ENCODE measurements around the gene LCE7A.

The LCE7A gene

DNA sequence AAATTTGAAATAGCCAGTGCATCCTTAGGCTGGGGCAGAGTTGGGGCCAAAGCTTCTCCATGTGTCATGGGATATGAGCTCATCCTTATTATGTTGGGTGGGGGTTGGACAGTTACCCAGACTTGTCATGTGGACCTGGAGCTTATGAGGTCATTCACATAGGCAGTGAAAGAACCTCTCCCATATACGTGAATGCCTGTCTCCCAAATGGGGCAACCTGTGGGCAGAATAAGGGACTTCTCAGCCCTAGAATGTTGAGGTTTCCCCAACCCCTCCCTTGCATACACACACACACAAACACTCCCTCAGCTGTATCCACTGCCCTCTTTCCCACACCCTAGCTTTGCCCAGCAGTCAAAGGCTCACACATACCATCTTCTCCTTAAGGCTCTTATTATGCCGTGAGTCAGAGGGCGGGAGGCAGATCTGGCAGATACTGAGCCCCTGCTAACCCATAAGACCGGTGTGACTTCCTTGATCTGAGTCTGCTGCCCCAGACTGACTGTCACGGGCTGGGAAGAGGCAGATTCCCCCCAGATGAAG is 46.3 kb downstream of the LCE7A start:
- Histone ChIP-seq H3K9me3 (ENCODE audit: insufficient read depth, low read length) (no peaks in the 10 kb centered on the region), H2AFZ (ENCODE audit: low read depth, low read length, severe bottlenecking) (no peak overlapping the region), H3K4me3 (ENCODE audit: insufficient read depth, low read length, poor library complexity, severe bottlenecking) (no peak overlapping the region), H3K36me3 (ENCODE audit: low read length) (no peaks in the 10 kb centered on the region), H4K20me1 (ENCODE audit: low read depth, low read length) (no peaks in the 10 kb centered on the region), H3K9me2 (replicated peaks; ENCODE audit: insufficient read depth, low read length) (no peaks in the 10 kb centered on the region), H3K4me2 (ENCODE audit: low read depth, low read length, poor library complexity, severe bottlenecking) (no peak overlapping the region), H3K9ac (ENCODE audit: low read length) (no peak overlapping the region), H3K79me2 (ENCODE audit: insufficient read depth, low read length) (no peaks in the 10 kb centered on the region), H3K27ac (ENCODE audit: low read depth, low read length) (no peak overlapping the region), H3K27me3 (ENCODE audit: low read length) (no peaks in the 10 kb centered on the region), H3F3A (ENCODE audit: insufficient read depth) (no peaks in the 10 kb centered on the region)
- TF ChIP-seq EZH2phosphoT487 (conservative IDR thresholded peaks at IDR 0.05; ENCODE audit: low read length), result no peak
- TF ChIP-seq, protein P1, sequence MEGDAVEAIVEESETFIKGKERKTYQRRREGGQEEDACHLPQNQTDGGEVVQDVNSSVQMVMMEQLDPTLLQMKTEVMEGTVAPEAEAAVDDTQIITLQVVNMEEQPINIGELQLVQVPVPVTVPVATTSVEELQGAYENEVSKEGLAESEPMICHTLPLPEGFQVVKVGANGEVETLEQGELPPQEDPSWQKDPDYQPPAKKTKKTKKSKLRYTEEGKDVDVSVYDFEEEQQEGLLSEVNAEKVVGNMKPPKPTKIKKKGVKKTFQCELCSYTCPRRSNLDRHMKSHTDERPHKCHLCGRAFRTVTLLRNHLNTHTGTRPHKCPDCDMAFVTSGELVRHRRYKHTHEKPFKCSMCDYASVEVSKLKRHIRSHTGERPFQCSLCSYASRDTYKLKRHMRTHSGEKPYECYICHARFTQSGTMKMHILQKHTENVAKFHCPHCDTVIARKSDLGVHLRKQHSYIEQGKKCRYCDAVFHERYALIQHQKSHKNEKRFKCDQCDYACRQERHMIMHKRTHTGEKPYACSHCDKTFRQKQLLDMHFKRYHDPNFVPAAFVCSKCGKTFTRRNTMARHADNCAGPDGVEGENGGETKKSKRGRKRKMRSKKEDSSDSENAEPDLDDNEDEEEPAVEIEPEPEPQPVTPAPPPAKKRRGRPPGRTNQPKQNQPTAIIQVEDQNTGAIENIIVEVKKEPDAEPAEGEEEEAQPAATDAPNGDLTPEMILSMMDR (IDR thresholded peaks at IDR 0.05; ENCODE audit: insufficient read depth, low read length, poor library complexity, severe bottlenecking), result no peak

DNA sequence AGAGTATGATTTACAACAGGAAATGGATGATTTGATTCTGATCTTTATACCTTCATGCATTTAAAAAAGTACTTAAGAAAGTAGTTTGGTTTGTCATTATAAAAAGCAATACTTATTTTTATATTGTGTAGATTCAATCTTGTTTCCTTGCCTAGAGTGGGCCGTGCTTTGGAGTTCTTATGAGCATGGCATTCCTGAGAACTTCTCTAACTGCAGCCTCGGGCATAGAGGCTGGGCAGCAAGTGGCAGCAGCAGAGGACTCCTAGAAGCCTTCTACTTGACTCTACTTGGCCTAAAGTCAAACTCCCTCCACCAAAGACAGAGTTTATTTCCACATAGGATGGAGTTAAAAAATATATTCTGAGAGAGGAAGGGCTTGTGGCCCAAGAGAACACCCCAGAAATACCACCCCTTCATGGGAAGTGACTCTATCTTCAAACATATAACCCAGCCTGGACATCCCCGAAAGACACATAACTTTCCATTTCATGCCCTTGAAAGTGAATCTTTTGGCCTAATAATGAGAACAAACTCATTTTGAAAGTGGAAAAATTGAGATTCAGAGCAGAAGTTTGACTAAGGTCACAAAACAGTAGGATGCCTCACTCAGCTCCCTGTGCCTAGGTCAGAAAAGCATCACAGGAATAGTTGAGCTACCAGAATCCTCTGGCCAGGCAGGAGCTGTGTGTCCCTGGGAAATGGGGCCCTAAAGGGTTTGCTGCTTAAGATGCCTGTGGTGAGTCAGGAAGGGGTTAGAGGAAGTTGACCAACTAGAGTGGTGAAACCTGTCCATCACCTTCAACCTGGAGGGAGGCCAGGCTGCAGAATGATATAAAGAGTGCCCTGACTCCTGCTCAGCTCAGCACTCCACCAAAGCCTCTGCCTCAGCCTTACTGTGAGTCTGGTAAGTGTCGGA is 48.1 kb downstream of the LCE7A start, which contains the start of gene IVL:
TSS of gene IVL (plus strand) at position 861 of the 916 bp plus-strand sequence. CDS start 1,252 bp downstream, outside the sequence.
- TF ChIP-seq EZH2phosphoT487 (conservative IDR thresholded peaks at IDR 0.05; ENCODE audit: low read length), result no peak
- TF ChIP-seq, protein P1 (IDR thresholded peaks at IDR 0.05; ENCODE audit: insufficient read depth, low read length, poor library complexity, severe bottlenecking), result no peak
- no peaks in the 10 kb centered on the region for H4K20me1 ChIP-seq (ENCODE audit: low read depth, low read length)
- no peaks in the 10 kb centered on the region for H3K9me2 ChIP-seq (replicated peaks; ENCODE audit: insufficient read depth, low read length)
- no peak within 1 kb of the TSS for H3K4me3 ChIP-seq (ENCODE audit: insufficient read depth, low read length, poor library complexity, severe bottlenecking)
- no peaks in the 10 kb centered on the region for H3K27me3 ChIP-seq (ENCODE audit: low read length)
- H3F3A ChIP-seq (ENCODE audit: insufficient read depth), result no peaks in the 10 kb centered on the region
- no peaks in the 10 kb centered on the region for H3K9me3 ChIP-seq (ENCODE audit: insufficient read depth, low read length)
- H3K9ac ChIP-seq (ENCODE audit: low read length), result no peak within 1 kb of the TSS
- no peaks in the 10 kb centered on the region for H3K36me3 ChIP-seq (ENCODE audit: low read length)
- H3K27ac ChIP-seq (ENCODE audit: low read depth, low read length), result no peak within 1 kb of the TSS
- no peak within 1 kb of the TSS for H2AFZ ChIP-seq (ENCODE audit: low read depth, low read length, severe bottlenecking)
- no peaks in the 10 kb centered on the region for H3K79me2 ChIP-seq (ENCODE audit: insufficient read depth, low read length)
- no peak within 1 kb of the TSS for H3K4me2 ChIP-seq (ENCODE audit: low read depth, low read length, poor library complexity, severe bottlenecking)

DNA sequence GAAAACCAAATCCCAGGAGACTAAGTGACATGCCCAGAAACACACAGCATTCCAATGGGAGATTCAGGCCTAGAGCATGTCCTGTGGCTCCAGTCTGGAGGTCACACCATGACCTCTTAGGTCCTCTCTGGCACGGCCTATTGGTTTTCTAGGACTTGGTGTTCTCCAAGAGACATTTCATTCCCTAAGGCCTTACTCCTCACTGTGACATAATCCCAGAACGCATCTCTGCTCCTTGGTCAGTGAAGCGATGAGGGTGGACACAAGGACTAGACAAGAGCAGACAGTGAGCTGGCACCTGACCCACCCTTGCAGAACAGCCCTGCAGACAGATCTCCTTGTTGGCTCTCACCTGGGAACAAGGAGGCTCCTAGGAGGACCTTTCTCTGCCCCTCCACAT is 49.4 kb downstream of the LCE7A start:
- TF ChIP-seq EZH2phosphoT487 (conservative IDR thresholded peaks at IDR 0.05; ENCODE audit: low read length), result no peak
- TF ChIP-seq, protein P1 (IDR thresholded peaks at IDR 0.05; ENCODE audit: insufficient read depth, low read length, poor library complexity, severe bottlenecking), result no peak
- Histone ChIP-seq H3K4me2 (ENCODE audit: low read depth, low read length, poor library complexity, severe bottlenecking) (no peak overlapping the region), H3K9me2 (replicated peaks; ENCODE audit: insufficient read depth, low read length) (no peaks in the 10 kb centered on the region), H3F3A (ENCODE audit: insufficient read depth) (no peaks in the 10 kb centered on the region), H2AFZ (ENCODE audit: low read depth, low read length, severe bottlenecking) (no peak overlapping the region), H3K9me3 (ENCODE audit: insufficient read depth, low read length) (no peaks in the 10 kb centered on the region), H4K20me1 (ENCODE audit: low read depth, low read length) (no peaks in the 10 kb centered on the region), H3K9ac (ENCODE audit: low read length) (no peak overlapping the region), H3K27ac (ENCODE audit: low read depth, low read length) (no peak overlapping the region), H3K4me3 (ENCODE audit: insufficient read depth, low read length, poor library complexity, severe bottlenecking) (no peak overlapping the region), H3K79me2 (ENCODE audit: insufficient read depth, low read length) (no peaks in the 10 kb centered on the region), H3K27me3 (ENCODE audit: low read length) (no peaks in the 10 kb centered on the region), H3K36me3 (ENCODE audit: low read length) (no peaks in the 10 kb centered on the region)

Data from SU-DHL-6 (cell line).